BLaER1 treated with 17β-estradiol and CSF1 and Interleukin-3, amounts not matched to agents 10 nM and 100 nM (cell line): Measurements from ENCODE around the gene TMEM60.

Experiments
- H3K27ac ChIP-seq, 11 experiments: shearing (Covaris generic); formaldehyde crosslinking; 2 replicates each; pipeline ENCODE4 v1.8.1; 2022
- H3K27me3 ChIP-seq, 11 experiments: shearing (Covaris generic); formaldehyde crosslinking; 2 replicates each; pipeline ENCODE4 v1.8.1; 2022
- H3K36me3 ChIP-seq, 11 experiments: shearing (Covaris generic); formaldehyde crosslinking; 2 replicates each; pipeline ENCODE4 v1.8.1; 2022
- H3K4me1 ChIP-seq, 10 experiments: shearing (Covaris generic); formaldehyde crosslinking; 2 replicates each; pipeline ENCODE4 v1.8.1; 2022
- H3K4me2 ChIP-seq, 11 experiments: shearing (Covaris generic); formaldehyde crosslinking; 2 replicates each; pipeline ENCODE4 v1.8.1; 2022
- H3K4me3 ChIP-seq, 10 experiments: shearing (Covaris generic); formaldehyde crosslinking; 2 replicates each; pipeline ENCODE4 v1.8.1; 2022
- H3K9ac ChIP-seq, 11 experiments: shearing (Covaris generic); formaldehyde crosslinking; 2 replicates each; pipeline ENCODE4 v1.8.1; 2022
- H3K9me3 ChIP-seq, 11 experiments: shearing (Covaris generic); formaldehyde crosslinking; replicated peaks in 1 of 11; 2 replicates each; pipeline ENCODE4 v1.8.1; 2022
- H4K20me1 ChIP-seq, 11 experiments: shearing (Covaris generic); formaldehyde crosslinking; 2 replicates each; pipeline ENCODE4 v1.8.1; 2022
- Cebpa-rat ChIP-seq, 11 experiments: shearing (Covaris generic); IDR thresholded peaks; 2 replicates each; pipeline ENCODE4 v1.8.1; 2022

Gene TMEM60

DNA sequence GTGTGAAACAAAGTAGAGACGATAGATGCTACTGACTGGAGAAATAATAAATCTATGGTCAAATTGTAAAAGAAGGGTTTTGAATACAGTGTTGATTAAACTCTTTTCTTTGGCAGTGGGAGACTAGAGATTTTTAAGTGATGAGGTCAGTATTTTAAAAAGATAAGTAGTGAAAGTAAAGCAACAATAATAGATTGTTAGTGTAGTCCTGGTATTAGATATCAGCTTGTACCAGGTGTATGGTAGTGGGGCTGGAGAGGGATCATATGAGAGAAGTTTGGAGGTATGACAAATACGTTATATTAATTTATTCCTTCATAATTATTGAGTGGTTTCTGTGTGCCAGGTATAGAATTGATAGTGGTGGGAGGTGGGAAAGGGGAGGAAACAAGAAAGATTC is 25.6 kb upstream of the TMEM60 start:
- Histone ChIP-seq H3K27ac (peak overlapping the region; percentile 56 to 92 (median 79); a peak in 20 of 22 replicates), H3K4me2 (peak overlapping the region; percentile 43 to 88 (median 63); a peak in 19 of 22 replicates), H3K4me3 (peak overlapping the region in 4 of 10 experiments; percentile 24 to 46 (median 38); a peak in 4 of 20 replicates), H3K36me3 (peaks cover 18 to 40% (median 31%) of the 10 kb centered on the region in 11 experiments; a peak in 21 of 22 replicates), H3K4me1 (peaks cover 15 to 54% (median 24%) of the 10 kb centered on the region in 10 experiments), H3K27me3 (no peaks in the 10 kb centered on the region), H3K9ac (peak overlapping the region in 8 of 11 experiments; percentile 46 to 72 (median 65); a peak in 14 of 22 replicates), H4K20me1 (no peaks in the 10 kb centered on the region), H3K9me3 (peaks cover 60 to 84% (median 68%) of the 10 kb centered on the region in 11 experiments)
- TF ChIP-seq Cebpa-rat (IDR thresholded peaks at IDR 0.05): no peak

DNA sequence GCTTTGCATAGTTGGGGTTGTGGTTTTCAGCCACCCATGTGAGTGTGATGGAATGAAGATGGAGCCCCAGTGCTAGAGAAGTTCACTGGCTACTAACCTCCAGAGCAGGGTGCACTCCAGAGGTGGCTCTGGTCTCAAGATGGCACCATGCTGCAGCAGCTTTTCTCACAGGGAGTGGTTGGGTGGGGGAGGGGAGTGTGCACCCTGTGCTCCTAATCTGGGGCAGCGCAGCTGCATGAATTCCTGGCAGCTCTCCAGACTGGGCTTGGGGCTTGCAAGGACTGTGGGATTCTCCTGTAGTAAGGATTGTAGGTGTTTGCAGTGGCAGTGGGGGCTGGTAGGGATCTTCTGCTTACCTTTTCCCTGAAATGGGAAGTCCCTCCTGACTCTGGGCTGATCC is 24.0 kb upstream of the TMEM60 start:
- Histone ChIP-seq H3K36me3 (peaks cover 30 to 54% (median 44%) of the 10 kb centered on the region in 11 experiments), H3K4me3 (peak overlapping the region in 2 of 10 experiments; percentile 4 to 5; a peak in 1 of 20 replicates), H4K20me1 (no peaks in the 10 kb centered on the region), H3K27me3 (no peaks in the 10 kb centered on the region), H3K4me2 (peak overlapping the region in 1 of 11 experiments; percentile 10; a peak in 3 of 22 replicates), H3K27ac (peak overlapping the region in 3 of 11 experiments; percentile 13 to 39 (median 22); a peak in 3 of 22 replicates), H3K9me3 (peaks cover 75 to 94% (median 81%) of the 10 kb centered on the region in 11 experiments), H3K9ac (no peak overlapping the region), H3K4me1 (peaks cover 14 to 41% (median 23%) of the 10 kb centered on the region in 10 experiments)
- TF ChIP-seq Cebpa-rat (IDR thresholded peaks at IDR 0.05): no peak

DNA sequence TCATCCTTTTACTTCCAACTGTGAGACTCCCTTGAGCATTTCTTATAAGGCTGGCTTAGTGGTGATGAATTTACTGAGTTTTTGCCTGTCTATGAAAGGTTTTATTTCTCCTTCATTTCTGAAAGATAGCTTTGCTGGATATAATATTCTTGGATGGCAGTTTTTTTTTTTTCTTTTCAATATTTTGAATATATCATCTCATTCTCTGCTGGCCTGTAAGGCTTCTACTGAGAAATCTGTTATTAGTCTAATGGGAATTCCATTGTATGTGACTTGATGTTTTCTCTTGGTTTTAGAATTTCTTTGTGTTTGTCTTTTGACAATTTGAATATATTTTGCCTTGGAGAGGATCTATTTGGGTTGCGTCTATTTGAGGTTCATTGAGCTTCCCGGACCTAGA is 22.7 kb upstream of the TMEM60 start:
- Histone ChIP-seq H3K36me3 (peaks cover 43 to 62% (median 56%) of the 10 kb centered on the region in 11 experiments), H3K4me3 (peak overlapping the region in 2 of 10 experiments; percentile 1 to 22; a peak in 1 of 20 replicates), H3K27me3 (no peaks in the 10 kb centered on the region), H3K4me2 (no peak overlapping the region), H3K4me1 (peaks cover 13 to 40% (median 23%) of the 10 kb centered on the region in 10 experiments), H4K20me1 (no peaks in the 10 kb centered on the region), H3K9ac (no peak overlapping the region), H3K9me3 (peaks cover 80 to 93% (median 85%) of the 10 kb centered on the region in 11 experiments), H3K27ac (no peak overlapping the region)
- no peak for TF ChIP-seq Cebpa-rat (IDR thresholded peaks at IDR 0.05)

DNA sequence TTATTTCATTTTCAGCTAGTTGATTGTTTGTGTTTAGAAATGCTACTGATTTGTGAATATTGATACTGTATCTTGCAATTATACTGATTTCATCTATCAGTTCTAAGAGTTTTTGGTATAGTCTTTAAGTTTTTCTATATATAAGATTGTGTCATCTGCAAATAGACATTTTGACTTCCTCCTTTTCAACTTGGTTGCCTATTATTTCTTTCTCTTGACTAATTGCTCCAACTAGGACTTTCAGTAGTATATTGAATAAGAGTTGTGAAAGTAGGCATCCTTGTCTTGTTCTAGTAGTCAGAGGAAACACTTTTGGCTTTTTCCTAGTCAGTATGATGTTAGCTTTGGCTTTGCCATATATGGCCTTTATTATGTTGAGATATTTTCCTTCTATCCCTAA is 20.8 kb upstream of the TMEM60 start:
- TF ChIP-seq Cebpa-rat (IDR thresholded peaks at IDR 0.05): no peak
- Histone ChIP-seq H3K9ac (no peak overlapping the region), H3K27ac (no peak overlapping the region), H3K4me1 (peaks cover 7 to 25% (median 9%) of the 10 kb centered on the region in 10 experiments; a peak in 19 of 20 replicates), H4K20me1 (no peaks in the 10 kb centered on the region), H3K36me3 (peaks cover 47 to 71% (median 61%) of the 10 kb centered on the region in 11 experiments), H3K4me3 (no peak overlapping the region), H3K4me2 (peak overlapping the region in 1 of 11 experiments; percentile 8; a peak in 1 of 22 replicates), H3K9me3 (peaks cover 77 to 92% (median 83%) of the 10 kb centered on the region in 11 experiments), H3K27me3 (no peaks in the 10 kb centered on the region)

DNA sequence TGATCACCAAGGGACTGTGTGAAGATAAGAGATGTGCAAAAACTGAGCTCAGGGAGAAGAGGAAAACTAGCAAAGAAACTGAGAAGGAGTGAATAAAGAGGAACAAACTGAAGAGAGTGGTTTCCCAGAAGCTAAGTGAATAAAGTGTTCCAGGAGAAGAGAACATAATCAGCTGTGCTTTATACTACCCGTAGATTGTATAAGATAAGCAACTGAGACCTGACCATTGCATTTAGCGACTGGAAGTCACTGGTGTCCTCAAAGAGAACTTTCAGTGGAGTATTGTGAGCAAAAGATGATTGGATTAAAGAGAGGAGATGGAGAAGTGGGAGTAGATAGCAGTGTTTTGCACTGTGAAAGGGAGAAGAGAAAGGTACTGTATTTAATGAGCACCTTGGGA is 14.9 kb upstream of the TMEM60 start:
- TF ChIP-seq Cebpa-rat (IDR thresholded peaks at IDR 0.05): no peak
- Histone ChIP-seq H3K4me1 (peaks cover 0 to 27% (median 0%) of the 10 kb centered on the region in 10 experiments; a peak in 7 of 20 replicates), H3K27ac (no peak overlapping the region), H3K4me3 (no peak overlapping the region), H3K9me3 (peaks cover 54 to 70% (median 60%) of the 10 kb centered on the region in 11 experiments), H3K9ac (no peak overlapping the region), H3K27me3 (no peaks in the 10 kb centered on the region), H4K20me1 (peaks cover 0 to 4% (median 0%) of the 10 kb centered on the region in 11 experiments; a peak in 1 of 22 replicates), H3K36me3 (peaks cover 22 to 52% (median 40%) of the 10 kb centered on the region in 11 experiments), H3K4me2 (peak overlapping the region in 3 of 11 experiments; percentile 45 to 78 (median 47); a peak in 6 of 22 replicates)

DNA sequence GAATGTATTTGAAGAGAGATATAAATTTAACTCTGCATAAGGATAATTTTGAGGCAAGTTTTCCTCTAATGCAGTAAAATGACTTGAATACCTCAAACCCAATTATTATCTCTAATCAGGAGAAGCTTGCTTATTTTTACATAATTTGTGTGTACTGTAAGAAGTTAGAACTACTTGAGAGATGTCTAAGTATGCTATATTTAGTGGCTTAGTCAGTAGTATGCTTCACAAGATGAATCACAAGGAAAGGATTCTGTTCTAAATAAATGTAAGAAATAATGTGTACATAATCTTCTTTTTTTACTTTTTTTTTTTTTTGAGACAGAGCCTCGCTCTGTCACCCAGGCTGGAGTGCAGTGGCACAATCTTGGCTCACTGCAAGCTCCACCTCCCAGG is 14.1 kb upstream of the TMEM60 start:
- H3K9ac ChIP-seq: no peak overlapping the region
- peaks cover 0 to 4% (median 0%) of the 10 kb centered on the region in 11 experiments; a peak in 1 of 22 replicates for H4K20me1 ChIP-seq
- H3K4me3 ChIP-seq: no peak overlapping the region
- no peaks in the 10 kb centered on the region for H3K27me3 ChIP-seq
- peak overlapping the region in 2 of 11 experiments; percentile 35 to 45; a peak in 3 of 22 replicates for H3K4me2 ChIP-seq
- TF ChIP-seq Cebpa-rat (IDR thresholded peaks at IDR 0.05): no peak
- H3K36me3 ChIP-seq: peaks cover 13 to 49% (median 35%) of the 10 kb centered on the region in 11 experiments
- peaks cover 0 to 27% (median 0%) of the 10 kb centered on the region in 10 experiments; a peak in 7 of 20 replicates for H3K4me1 ChIP-seq
- H3K27ac ChIP-seq: no peak overlapping the region
- peaks cover 54 to 70% (median 60%) of the 10 kb centered on the region in 11 experiments for H3K9me3 ChIP-seq

DNA sequence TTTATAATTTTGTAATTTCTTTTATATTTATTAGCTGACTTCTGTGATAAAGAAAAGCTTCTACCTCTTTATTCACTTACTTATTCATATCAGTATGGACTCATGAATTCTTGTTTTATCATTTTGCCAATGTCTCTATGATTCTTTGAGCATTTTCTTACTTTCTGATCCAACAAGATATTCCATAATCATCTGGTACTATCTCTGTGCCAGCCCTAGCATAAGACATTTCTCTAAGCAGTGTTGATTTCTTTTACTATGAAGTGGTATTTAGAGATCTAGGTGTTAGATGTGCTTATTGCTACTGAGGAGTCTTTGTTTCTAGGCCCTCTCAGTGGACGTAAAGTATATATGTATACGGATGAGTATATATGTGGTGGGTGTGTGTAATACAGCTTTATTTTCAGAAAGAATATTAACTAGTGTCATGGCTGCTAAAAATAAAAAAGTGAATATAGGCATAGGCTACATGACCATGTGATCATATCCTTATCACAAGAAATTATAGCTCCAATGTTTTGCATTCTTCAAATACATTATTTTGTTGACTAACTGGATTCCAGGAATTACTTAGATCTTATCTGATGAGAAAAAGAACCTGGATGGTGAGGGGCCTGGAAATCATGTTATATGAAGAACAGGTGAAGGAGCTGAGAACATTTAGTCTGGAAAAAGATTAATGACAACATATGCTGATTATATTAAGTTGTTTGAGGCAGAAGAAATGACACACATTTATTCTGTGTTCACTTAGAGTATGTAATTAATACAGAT is 13.5 kb upstream of the TMEM60 start:
- Histone ChIP-seq H3K27me3 (no peaks in the 10 kb centered on the region), H3K36me3 (peaks cover 7 to 48% (median 35%) of the 10 kb centered on the region in 11 experiments), H3K27ac (no peak overlapping the region), H3K4me3 (no peak overlapping the region), H3K4me2 (peak overlapping the region in 2 of 11 experiments; percentile 35 to 45; a peak in 3 of 22 replicates), H4K20me1 (peaks cover 0 to 4% (median 0%) of the 10 kb centered on the region in 11 experiments; a peak in 1 of 22 replicates), H3K9ac (no peak overlapping the region), H3K9me3 (peaks cover 54 to 70% (median 60%) of the 10 kb centered on the region in 11 experiments), H3K4me1 (peaks cover 0 to 27% (median 0%) of the 10 kb centered on the region in 10 experiments; a peak in 7 of 20 replicates)
- no peak for TF ChIP-seq Cebpa-rat (IDR thresholded peaks at IDR 0.05)

DNA sequence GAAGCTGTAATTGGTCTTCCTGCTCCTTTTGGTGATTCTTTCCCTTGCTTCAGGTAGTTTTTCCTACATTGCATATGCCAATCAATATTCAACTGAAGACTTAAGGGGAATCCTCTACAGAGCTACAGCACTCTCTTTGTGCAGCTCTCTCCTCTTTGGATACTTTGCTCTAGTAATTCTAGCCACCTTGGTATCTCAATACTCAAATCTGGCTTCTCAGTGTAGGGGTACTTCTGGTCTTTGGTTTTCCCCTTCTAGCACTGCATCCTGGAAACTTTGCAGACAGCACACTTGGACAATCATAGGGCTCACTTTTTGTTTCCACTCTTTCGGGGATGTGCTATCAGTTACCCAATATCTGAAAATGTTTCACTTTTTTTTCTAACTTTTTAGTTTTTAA is 10.3 kb upstream of the TMEM60 start:
- Histone ChIP-seq H3K27me3 (no peaks in the 10 kb centered on the region), H4K20me1 (peaks cover 0 to 8% (median 0%) of the 10 kb centered on the region in 11 experiments; a peak in 1 of 22 replicates), H3K4me3 (no peak overlapping the region), H3K4me2 (no peak overlapping the region), H3K27ac (no peak overlapping the region), H3K4me1 (peaks cover 0 to 31% (median 2%) of the 10 kb centered on the region in 10 experiments; a peak in 10 of 20 replicates), H3K9me3 (peaks cover 56 to 75% (median 67%) of the 10 kb centered on the region in 11 experiments), H3K36me3 (peaks cover 5 to 53% (median 30%) of the 10 kb centered on the region in 11 experiments; a peak in 21 of 22 replicates), H3K9ac (no peak overlapping the region)
- no peak for TF ChIP-seq Cebpa-rat (IDR thresholded peaks at IDR 0.05)
